Gastrocnemius medialis (tissue), 4 donors: ENCODE data around the gene YOD1. TPM values are rescaled to one million over a fixed set of nuclear protein-coding genes. Genes with fewer than 3 reads are reported as not detected.

ENCODE experiments used
- ATAC-seq, 2 donors: fragments of 150-250 bp; one replicate each; pipeline ENCODE4 v1.9.1; 2016
- DNase-seq, 2 donors: peaks; one replicate each; pipeline ENCODE4 v3.0.0-alpha.2; 2019
- H3K27ac ChIP-seq, 4 donors: fragments of 200-600 bp; sonication (generic); 1 replicate in 1 of 4; 2 replicates in 3 of 4; pipeline ENCODE4 v1.5.1; 2016 to 2018; ENCODE audit warnings: mild to moderate bottlenecking in 2 of 4, moderate library complexity in 1 of 4
- H3K27me3 ChIP-seq, 3 donors: fragments of 200-600 bp; sonication (generic) in 2 of 3; 1 replicate in 1 of 3; 2 replicates in 2 of 3; pipeline versions ENCODE4 v1.5.1 to v1.6.0; 2016 to 2019; ENCODE audit warnings: mild to moderate bottlenecking in 1 of 3, moderate library complexity in 1 of 3
- H3K36me3 ChIP-seq, 2 donors: fragments of 200-600 bp; sonication (generic) in 1 of 2; one replicate each; pipeline ENCODE4 v1.5.1; 2017 to 2018
- H3K4me1 ChIP-seq, 2 donors: fragments of 200-600 bp; sonication (generic) in 1 of 2; one replicate each; pipeline ENCODE4 v1.5.1; 2016 to 2017; ENCODE audit warnings: mild to moderate bottlenecking in 2 of 2
- H3K4me3 ChIP-seq, 4 donors: fragments of 200-600 bp; sonication (generic) in 3 of 4; 1 replicate in 1 of 4; 2 replicates in 3 of 4; pipeline ENCODE4 v1.5.1; 2016 to 2019; ENCODE audit warnings: mild to moderate bottlenecking in 2 of 4
- H3K9me3 ChIP-seq, 3 donors: fragments of 200-600 bp; sonication (generic) in 2 of 3; 1 replicate in 1 of 3; 2 replicates in 2 of 3; pipeline ENCODE4 v1.5.1; 2016 to 2019
- CTCF ChIP-seq, 5 experiments: fragments of 450-650 bp in 3 of 5; fragments of 200-600 bp in 2 of 5; sonication (generic) in 2 of 5; IDR thresholded peaks in 4 of 5; conservative IDR thresholded peaks in 1 of 5; 1 replicate in 4 of 5; 2 replicates in 1 of 5; pipeline ENCODE4 v1.5.1; 2016 to 2019; ENCODE audit warnings: antibody characterized with exemption in 5 of 5, mild to moderate bottlenecking in 3 of 5, moderate library complexity in 3 of 5
- POLR2A ChIP-seq, 2 donors: fragments of 450-650 bp; IDR thresholded peaks; one replicate each; pipeline ENCODE4 v1.6.1; 2017; ENCODE audit warnings: antibody characterized with exemption in 2 of 2, mild to moderate bottlenecking in 2 of 2, moderate library complexity in 2 of 2
- in situ Hi-C, 4 donors: fragments of 200-750 bp; cut with MboI; loops; one replicate each; pipeline versions ENCODE4 v1.15.0 to v1.8.0; 2017; ENCODE audit warnings: low sequenced_read_pairs in 4 of 4
- intact Hi-C: fragments of 100-400 bp; cut with DNase I; formaldehyde crosslinking; loops from one replicate; pipeline ENCODE4 v1.15.1; 2023; ENCODE audit warnings: low total_unique reads
- total RNA-seq, 4 donors: library from RNA; depleted of rRNA; stranded (reverse); fragments of >200 nt; gene quantifications; one replicate each; pipeline versions ENCODE4 v1.1.0 to v1.2.3, GENCODE V29; 2016

YOD1 gene
- total RNA-seq, 4 donors from 2014 or later, result 3.0 to 6.7 (median 6.2) TPM

- Histone ChIP-seq H3K9me3 (no peaks in the 10 kb centered on the region), H3K4me1 (no peaks in the 10 kb centered on the region), H3K36me3 (no peaks in the 10 kb centered on the region), H3K4me3 (no peak overlapping the region), H3K27me3 (no peaks in the 10 kb centered on the region), H3K27ac (no peak overlapping the region)
- ATAC-seq (peak in 1 of 2 donors; percentile 65), DNase-seq (peak; percentile 29 to 36)
- intact Hi-C loops, result no loop called here
- TF ChIP-seq POLR2A (IDR thresholded peaks at IDR 0.05) (no peak), CTCF (IDR thresholded peaks at IDR 0.05 in 4 of 5, conservative IDR thresholded peaks at IDR 0.05 in 1 of 5) (no peak)
- in situ Hi-C loops, result no loop called here
Observed at GRCh38 chr1:207017615-207018559, 33.1 kb downstream of the YOD1 start.

- Histone ChIP-seq H3K4me1 (no peaks in the 10 kb centered on the region), H3K27ac (no peak overlapping the region), H3K27me3 (no peaks in the 10 kb centered on the region), H3K4me3 (no peak overlapping the region), H3K36me3 (no peaks in the 10 kb centered on the region), H3K9me3 (no peaks in the 10 kb centered on the region)
- TF ChIP-seq CTCF (IDR thresholded peaks at IDR 0.05 in 4 of 5, conservative IDR thresholded peaks at IDR 0.05 in 1 of 5) (no peak), POLR2A (IDR thresholded peaks at IDR 0.05) (no peak)
- no peak for DNase-seq
- intact Hi-C loops (no loop called here), in situ Hi-C loops (no loop called here)
- no peak for ATAC-seq
Observed at GRCh38 chr1:207015791-207016190, 35.2 kb downstream of the YOD1 start.

GRCh38 chr1:207014728-207015127 is 36.3 kb downstream of the YOD1 start:
- no peak for DNase-seq
- H3K27ac ChIP-seq, result no peak overlapping the region
- no peaks in the 10 kb centered on the region for H3K27me3 ChIP-seq
- no peak for TF ChIP-seq CTCF (IDR thresholded peaks at IDR 0.05 in 4 of 5, conservative IDR thresholded peaks at IDR 0.05 in 1 of 5)
- no peak for TF ChIP-seq POLR2A (IDR thresholded peaks at IDR 0.05)
- H3K4me1 ChIP-seq, result no peaks in the 10 kb centered on the region
- no peak overlapping the region for H3K4me3 ChIP-seq
- intact Hi-C loops, result no loop called here
- in situ Hi-C loops, result no loop called here
- no peak for ATAC-seq
- H3K36me3 ChIP-seq, result no peaks in the 10 kb centered on the region
- H3K9me3 ChIP-seq, result no peaks in the 10 kb centered on the region

- Histone ChIP-seq H3K27ac (no peak overlapping the region), H3K9me3 (no peaks in the 10 kb centered on the region), H3K4me1 (no peaks in the 10 kb centered on the region), H3K4me3 (no peak overlapping the region), H3K36me3 (no peaks in the 10 kb centered on the region), H3K27me3 (no peaks in the 10 kb centered on the region)
- DNase-seq (no peak), ATAC-seq (no peak)
- intact Hi-C loops (no loop called here), in situ Hi-C loops (no loop called here)
- TF ChIP-seq CTCF (IDR thresholded peaks at IDR 0.05 in 4 of 5, conservative IDR thresholded peaks at IDR 0.05 in 1 of 5), result no peak
- TF ChIP-seq POLR2A (IDR thresholded peaks at IDR 0.05), result no peak
Observed at GRCh38 chr1:207013321-207014085, 37.5 kb downstream of the YOD1 start.
